H1 (cell line): ENCODE measurements around the gene DYNC1I1. TPM values are rescaled to one million over a fixed set of nuclear protein-coding genes. Genes with fewer than 3 reads are reported as not detected.

Experiments
- CHD1 ChIP-seq: IDR thresholded peaks from 2 replicates; pipeline ENCODE4 v1.6.1; 2012; ENCODE audit warnings: low read depth, low read length, improper control_type of control experiment
- CREB1 ChIP-seq: IDR thresholded peaks from 2 replicates; pipeline ENCODE4 v1.6.1; 2012; ENCODE audit warnings: inconsistent platforms
- KDM4A ChIP-seq: IDR thresholded peaks from one replicate; pipeline ENCODE4 v1.7.1; 2012; ENCODE audit warnings: low read depth, mild to moderate bottlenecking, moderate library complexity, low read length, inconsistent platforms; ENCODE audit not compliant: severe bottlenecking
- NANOG ChIP-seq: IDR thresholded peaks from 2 replicates; pipeline ENCODE4 v1.6.1; 2011; ENCODE audit warnings: low read length, low read depth, mild to moderate bottlenecking, inconsistent platforms; ENCODE audit not compliant: insufficient read depth, poor library complexity, severe bottlenecking
- POU5F1 ChIP-seq: IDR thresholded peaks from 2 replicates; pipeline ENCODE4 v1.6.1; 2011; ENCODE audit warnings: low read depth, mild to moderate bottlenecking, low read length, moderate library complexity
- RBBP5 ChIP-seq: IDR thresholded peaks from 2 replicates; pipeline ENCODE4 v1.7.1; 2012; ENCODE audit warnings: low read depth, mild to moderate bottlenecking, inconsistent platforms, low read length, moderate library complexity, borderline replicate concordance
- SP2 ChIP-seq: IDR thresholded peaks from 2 replicates; pipeline ENCODE4 v1.6.1; 2012; ENCODE audit warnings: mild to moderate bottlenecking, low read length, inconsistent platforms
- polyA plus RNA-seq, 7 experiments: library from polyadenylated mRNA; depleted of rRNA in 3 of 7; stranded (reverse) in 5 of 7; unstranded in 2 of 7; fragments of >200 nt in 5 of 7; fragments of 200-250 nt in 2 of 7; gene quantifications; 1 replicate in 5 of 7; 2 replicates in 1 of 7; 4 replicates in 1 of 7; pipeline versions ENCODE4 v1.2.1 to v1.2.3, GENCODE V29; 2011 to 2013; ENCODE audit warnings: missing spikeins in 2 of 7, mixed read lengths in 2 of 7
- total RNA-seq: library from RNA; stranded (reverse); fragmentation: NEBNext Ultra II Directional; extraction: Animal tissue kit (Norgen Biotek cat#: 25700); gene quantifications from 2 replicates; pipeline ENCODE4 v1.2.1, GENCODE V29; 2021
- TF ChIP-seq, protein P1 (sequence below): fragments of 300-600 bp; sonication (generic); IDR thresholded peaks from 2 replicates; pipeline ENCODE4 v1.7.1; 2012; ENCODE audit warnings: low read length, moderate library complexity, mild to moderate bottlenecking, inconsistent platforms; ENCODE audit not compliant: insufficient replicate concordance
- TF ChIP-seq, protein P2 (sequence below): IDR thresholded peaks from 2 replicates; pipeline ENCODE4 v1.6.1; 2012; ENCODE audit warnings: inconsistent platforms

Gene DYNC1I1
- total and polyA plus RNA-seq, 2 of the 8 experiments (the other 6 are each of a cell fraction or from before 2014, with no cell fraction given), result 0.45 to 0.58 TPM

DNA sequence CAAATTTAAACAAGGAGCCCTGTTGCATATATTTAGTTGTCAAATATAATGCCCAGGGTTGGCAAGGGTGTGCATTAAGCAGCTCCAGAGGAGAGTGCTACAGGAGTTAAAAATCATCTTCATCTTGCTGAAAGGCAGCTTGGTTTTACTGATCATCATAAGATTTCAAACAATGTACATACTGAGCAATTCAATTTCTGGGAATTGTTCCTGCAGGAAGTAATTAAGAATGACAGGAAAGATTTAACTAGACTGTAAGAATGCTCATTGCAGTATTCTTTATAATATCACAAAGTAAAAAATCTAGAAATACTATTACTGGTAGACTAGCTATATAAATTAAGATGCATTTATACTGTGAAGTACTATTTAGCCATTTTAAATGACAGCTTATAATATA is 153.6 kb downstream of the DYNC1I1 start (continued):
- TF ChIP-seq, protein P1, sequence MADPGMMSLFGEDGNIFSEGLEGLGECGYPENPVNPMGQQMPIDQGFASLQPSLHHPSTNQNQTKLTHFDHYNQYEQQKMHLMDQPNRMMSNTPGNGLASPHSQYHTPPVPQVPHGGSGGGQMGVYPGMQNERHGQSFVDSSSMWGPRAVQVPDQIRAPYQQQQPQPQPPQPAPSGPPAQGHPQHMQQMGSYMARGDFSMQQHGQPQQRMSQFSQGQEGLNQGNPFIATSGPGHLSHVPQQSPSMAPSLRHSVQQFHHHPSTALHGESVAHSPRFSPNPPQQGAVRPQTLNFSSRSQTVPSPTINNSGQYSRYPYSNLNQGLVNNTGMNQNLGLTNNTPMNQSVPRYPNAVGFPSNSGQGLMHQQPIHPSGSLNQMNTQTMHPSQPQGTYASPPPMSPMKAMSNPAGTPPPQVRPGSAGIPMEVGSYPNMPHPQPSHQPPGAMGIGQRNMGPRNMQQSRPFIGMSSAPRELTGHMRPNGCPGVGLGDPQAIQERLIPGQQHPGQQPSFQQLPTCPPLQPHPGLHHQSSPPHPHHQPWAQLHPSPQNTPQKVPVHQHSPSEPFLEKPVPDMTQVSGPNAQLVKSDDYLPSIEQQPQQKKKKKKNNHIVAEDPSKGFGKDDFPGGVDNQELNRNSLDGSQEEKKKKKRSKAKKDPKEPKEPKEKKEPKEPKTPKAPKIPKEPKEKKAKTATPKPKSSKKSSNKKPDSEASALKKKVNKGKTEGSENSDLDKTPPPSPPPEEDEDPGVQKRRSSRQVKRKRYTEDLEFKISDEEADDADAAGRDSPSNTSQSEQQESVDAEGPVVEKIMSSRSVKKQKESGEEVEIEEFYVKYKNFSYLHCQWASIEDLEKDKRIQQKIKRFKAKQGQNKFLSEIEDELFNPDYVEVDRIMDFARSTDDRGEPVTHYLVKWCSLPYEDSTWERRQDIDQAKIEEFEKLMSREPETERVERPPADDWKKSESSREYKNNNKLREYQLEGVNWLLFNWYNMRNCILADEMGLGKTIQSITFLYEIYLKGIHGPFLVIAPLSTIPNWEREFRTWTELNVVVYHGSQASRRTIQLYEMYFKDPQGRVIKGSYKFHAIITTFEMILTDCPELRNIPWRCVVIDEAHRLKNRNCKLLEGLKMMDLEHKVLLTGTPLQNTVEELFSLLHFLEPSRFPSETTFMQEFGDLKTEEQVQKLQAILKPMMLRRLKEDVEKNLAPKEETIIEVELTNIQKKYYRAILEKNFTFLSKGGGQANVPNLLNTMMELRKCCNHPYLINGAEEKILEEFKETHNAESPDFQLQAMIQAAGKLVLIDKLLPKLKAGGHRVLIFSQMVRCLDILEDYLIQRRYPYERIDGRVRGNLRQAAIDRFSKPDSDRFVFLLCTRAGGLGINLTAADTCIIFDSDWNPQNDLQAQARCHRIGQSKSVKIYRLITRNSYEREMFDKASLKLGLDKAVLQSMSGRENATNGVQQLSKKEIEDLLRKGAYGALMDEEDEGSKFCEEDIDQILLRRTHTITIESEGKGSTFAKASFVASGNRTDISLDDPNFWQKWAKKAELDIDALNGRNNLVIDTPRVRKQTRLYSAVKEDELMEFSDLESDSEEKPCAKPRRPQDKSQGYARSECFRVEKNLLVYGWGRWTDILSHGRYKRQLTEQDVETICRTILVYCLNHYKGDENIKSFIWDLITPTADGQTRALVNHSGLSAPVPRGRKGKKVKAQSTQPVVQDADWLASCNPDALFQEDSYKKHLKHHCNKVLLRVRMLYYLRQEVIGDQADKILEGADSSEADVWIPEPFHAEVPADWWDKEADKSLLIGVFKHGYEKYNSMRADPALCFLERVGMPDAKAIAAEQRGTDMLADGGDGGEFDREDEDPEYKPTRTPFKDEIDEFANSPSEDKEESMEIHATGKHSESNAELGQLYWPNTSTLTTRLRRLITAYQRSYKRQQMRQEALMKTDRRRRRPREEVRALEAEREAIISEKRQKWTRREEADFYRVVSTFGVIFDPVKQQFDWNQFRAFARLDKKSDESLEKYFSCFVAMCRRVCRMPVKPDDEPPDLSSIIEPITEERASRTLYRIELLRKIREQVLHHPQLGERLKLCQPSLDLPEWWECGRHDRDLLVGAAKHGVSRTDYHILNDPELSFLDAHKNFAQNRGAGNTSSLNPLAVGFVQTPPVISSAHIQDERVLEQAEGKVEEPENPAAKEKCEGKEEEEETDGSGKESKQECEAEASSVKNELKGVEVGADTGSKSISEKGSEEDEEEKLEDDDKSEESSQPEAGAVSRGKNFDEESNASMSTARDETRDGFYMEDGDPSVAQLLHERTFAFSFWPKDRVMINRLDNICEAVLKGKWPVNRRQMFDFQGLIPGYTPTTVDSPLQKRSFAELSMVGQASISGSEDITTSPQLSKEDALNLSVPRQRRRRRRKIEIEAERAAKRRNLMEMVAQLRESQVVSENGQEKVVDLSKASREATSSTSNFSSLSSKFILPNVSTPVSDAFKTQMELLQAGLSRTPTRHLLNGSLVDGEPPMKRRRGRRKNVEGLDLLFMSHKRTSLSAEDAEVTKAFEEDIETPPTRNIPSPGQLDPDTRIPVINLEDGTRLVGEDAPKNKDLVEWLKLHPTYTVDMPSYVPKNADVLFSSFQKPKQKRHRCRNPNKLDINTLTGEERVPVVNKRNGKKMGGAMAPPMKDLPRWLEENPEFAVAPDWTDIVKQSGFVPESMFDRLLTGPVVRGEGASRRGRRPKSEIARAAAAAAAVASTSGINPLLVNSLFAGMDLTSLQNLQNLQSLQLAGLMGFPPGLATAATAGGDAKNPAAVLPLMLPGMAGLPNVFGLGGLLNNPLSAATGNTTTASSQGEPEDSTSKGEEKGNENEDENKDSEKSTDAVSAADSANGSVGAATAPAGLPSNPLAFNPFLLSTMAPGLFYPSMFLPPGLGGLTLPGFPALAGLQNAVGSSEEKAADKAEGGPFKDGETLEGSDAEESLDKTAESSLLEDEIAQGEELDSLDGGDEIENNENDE, result no peak
- TF ChIP-seq, protein P2, sequence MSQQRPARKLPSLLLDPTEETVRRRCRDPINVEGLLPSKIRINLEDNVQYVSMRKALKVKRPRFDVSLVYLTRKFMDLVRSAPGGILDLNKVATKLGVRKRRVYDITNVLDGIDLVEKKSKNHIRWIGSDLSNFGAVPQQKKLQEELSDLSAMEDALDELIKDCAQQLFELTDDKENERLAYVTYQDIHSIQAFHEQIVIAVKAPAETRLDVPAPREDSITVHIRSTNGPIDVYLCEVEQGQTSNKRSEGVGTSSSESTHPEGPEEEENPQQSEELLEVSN, result no peak
- TF ChIP-seq NANOG, result no peak
- TF ChIP-seq SP2, result no peak
- TF ChIP-seq KDM4A, result no peak
- TF ChIP-seq CREB1, result no peak
- TF ChIP-seq CHD1, result no peak
- TF ChIP-seq RBBP5, result no peak
- no peak for TF ChIP-seq POU5F1
